NK-92 (cell line): ENCODE results near the gene PCAT6.
"Not testable (repeated sequence)": the region's sequence is repeated elsewhere in the genome, so short reads cannot be mapped to it uniquely, and the experiment has no call there.

Experiments
- DNase-seq: peaks from one replicate; lab custom pipeline; 2025; ENCODE audit not compliant: unreplicated experiment; lab: John Stamatoyannopoulos, UW

PCAT6 gene

DNA sequence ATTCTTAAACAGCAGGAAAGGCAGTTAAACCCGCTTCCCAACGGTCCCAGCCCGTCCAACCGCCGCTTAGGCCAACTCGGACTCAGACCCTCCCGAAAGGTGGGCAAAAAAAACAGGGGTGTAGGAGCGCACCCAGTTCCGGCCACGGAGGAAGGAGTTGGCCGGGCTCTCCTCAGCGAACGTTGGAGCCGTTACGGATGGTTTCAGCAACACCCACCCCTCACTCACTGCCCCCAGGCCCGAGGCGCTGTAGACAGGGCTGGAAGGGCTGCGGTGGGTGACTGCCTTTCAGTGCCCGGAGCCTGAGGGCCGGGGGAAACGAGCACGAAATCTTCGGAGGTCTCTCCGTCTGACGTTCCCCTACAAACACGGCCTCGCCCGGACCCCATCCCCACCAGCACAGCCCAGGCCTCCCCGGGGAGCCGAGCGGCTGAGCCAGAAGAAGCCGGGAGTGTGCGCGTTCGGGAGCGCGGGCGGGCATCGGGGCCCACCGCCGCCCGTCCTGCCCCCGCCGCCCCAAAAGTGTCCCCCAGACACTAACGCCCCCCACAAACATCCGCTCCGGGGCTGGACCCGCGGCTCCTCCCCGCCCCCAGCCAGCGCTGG is 3.8 kb upstream of the PCAT6 start:
- no peak for DNase-seq

- no peak for DNase-seq
These were observed 3.3 kb upstream of the PCAT6 start for GRCh38 chr1:202807451-202807925.

DNA sequence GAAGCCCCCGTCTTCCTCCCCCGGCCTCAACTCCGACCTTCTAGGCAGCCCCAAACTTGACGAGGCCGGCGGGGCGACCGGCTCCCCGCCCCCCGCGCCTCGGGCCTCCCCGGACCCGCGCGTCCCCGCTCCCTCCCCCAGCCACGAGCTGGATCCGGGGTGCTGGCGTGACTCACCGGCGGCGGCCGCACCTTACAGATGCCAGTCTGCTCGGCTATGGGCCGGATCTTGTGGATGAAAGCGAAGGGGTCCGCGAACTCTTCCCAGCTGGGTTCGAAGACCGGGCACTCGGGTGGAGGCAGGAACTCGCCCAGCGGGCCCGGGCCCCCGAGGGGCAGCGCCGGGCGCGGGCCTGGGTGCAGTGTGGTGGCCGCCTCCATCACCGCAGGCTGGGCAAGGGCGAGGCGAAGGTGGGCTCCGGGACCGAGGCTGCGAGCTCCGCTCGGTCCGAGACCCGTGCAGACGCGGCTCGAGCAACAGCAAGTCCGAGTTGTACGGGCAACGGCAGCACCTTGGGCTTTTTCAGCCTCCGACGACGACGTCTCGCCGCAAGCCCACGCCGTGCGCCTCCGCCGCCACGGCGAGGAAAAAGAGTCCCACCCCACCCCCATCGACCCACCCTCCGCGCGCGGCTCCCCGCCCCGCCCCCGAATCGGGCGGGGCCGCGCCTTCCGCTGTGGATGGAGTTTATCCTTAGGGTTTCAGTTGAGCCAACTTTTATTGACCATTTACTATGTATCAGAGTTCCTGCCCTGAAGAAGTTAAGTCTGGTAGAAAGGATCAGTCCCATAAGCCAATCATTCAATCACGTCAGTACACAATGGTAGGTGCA is 2.6 kb upstream of the PCAT6 start, which contains the start of gene KDM5B:
Gene KDM5B (minus strand): TSS at position 496 of the 832 bp plus-strand sequence. CDS start 116 bp downstream, at position 380.
- DNase-seq: no peak

DNA sequence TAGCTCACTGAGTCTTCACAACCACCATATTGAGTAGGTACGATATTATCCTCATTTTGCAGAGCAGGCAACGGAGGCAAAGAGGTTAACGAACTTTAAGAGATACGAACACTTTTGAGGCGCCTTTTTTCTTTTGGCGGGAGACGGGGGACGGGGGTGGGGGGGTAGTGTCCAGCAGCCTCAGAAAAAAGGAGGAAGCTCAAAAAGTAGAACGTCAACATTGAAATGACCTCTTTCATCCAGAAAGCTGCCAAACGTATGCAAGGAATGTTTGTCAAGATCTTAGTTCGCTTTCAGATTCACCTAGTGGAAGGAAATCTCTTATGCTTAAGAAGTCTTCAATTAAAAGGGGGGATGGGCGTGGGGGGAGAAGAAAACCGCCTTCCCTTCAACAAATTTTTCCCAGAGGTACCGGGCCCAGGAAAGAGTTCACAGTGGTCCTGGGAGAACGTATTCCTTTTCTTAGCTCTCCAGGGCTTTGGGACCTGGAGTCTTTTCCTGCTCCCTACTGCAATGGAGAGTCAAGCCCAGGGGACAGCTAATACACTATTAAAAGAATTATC is 1.1 kb upstream of the PCAT6 start:
- no peak for DNase-seq

DNA sequence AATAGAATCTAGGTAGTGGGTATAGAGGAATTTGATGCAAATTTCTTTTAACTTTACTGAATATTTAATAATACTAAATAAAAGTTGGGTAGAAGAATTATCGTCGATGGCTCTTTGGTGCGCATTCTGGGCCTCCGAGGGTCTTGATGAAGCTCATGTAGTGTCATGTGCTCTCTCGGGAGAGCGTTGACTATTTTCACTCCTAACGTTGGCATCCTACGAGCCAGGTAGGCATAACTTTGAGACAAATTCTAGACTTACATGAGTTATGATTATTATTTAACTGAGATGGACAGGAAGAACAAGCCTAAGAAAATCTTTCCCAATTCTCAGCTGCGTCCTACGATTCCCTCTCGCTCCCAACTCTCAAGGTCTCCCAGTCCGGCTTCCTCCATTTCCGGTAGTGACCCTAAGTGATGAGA is 550 bp upstream of the PCAT6 start:
- no peak for DNase-seq

- no peak for DNase-seq
These were observed 782 bp downstream of the PCAT6 start for GRCh38 chr1:202811296-202812175.

- no peak for DNase-seq
These were observed 1.6 kb downstream of the PCAT6 start for GRCh38 chr1:202812176-202813026.

GRCh38 chr1:202815120-202815519 is 4.4 kb downstream of the PCAT6 start:
- no peak for DNase-seq

- DNase-seq: no peak
These were observed 8.1 kb downstream of the PCAT6 start for GRCh38 chr1:202818819-202819218.

- DNase-seq: no peak
These were observed 10.7 kb downstream of the PCAT6 start for GRCh38 chr1:202821467-202821866.

DNA sequence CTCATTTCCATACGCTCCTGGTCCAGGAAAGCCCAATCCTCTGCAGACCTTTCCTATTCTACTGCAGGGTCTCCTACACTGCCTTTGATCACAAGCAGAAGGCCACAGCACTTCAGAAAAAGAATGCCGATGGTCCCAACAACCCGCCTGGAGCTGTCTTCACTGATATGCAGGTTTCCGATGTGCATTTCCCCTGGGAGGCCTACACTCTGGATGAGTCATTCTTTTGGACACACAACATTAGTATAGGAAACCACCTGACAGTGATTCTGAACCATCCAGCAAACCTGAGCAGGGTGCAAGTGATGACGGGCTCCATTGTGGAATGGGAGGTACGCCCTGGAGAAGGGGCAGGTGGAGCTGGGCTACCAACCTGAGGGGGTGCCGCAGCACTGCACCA is 15.0 kb downstream of the PCAT6 start:
- DNase-seq: no peak

GRCh38 chr1:202829223-202829622 is 18.5 kb downstream of the PCAT6 start:
- DNase-seq: not testable (repeated sequence)

DNA sequence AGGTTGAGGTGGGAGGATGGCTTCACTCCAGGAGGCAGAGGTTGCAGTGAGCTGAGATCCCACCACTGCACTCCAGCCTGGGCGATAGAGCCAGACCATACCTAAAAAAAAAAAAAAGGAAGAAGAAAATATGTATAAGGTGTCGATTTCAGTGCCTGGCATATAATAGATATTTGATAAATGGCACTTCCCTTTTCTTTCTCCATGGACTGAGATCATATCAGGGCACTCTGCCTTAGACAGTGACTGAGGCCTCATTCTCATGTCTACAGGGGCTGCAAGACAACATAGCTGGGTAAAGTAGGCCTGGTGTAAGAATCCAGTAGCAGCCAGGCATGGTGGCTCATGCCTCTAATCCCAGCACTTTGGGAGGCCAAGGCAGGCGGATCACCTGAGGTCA is 21.2 kb downstream of the PCAT6 start:
- no peak for DNase-seq

DNA sequence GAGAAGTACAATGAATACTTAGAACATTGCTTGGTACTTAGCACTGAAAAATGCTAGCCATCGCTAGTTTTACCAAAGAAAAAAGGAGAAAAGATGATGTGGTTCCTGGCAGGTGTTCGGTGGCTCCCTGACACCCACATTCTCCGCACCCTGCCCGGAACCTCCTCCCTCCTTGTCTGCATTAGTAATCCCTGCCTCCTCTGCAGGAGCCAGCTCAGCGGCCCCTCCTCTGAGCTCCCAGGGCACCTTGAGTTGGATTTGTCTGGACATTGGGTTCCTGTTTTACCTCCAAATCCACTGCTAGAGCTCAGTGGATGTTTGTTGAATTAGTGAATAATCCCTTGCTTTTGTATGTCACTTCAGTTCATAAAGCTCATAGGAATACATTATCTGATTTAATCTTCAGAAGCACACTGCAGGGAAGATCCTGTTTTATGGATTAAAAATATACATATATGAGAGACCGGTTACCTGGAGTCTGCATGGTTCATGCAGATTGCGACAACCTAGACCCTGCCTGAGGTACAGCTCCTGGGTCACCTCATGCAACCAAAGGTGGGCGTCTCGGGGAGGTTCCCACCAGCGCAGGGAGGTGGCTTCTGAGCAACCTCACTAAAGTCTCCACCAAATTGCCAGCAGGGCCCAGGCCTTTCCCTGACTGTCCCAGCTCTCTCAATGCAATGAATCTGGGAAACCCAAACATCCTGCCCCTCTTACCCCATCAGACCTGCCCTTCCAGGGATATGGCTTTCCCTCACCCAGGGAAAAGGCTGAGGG is 24.2 kb downstream of the PCAT6 start:
- no peak for DNase-seq

- DNase-seq: no peak
These were observed 24.9 kb downstream of the PCAT6 start for GRCh38 chr1:202835548-202836072.

DNA sequence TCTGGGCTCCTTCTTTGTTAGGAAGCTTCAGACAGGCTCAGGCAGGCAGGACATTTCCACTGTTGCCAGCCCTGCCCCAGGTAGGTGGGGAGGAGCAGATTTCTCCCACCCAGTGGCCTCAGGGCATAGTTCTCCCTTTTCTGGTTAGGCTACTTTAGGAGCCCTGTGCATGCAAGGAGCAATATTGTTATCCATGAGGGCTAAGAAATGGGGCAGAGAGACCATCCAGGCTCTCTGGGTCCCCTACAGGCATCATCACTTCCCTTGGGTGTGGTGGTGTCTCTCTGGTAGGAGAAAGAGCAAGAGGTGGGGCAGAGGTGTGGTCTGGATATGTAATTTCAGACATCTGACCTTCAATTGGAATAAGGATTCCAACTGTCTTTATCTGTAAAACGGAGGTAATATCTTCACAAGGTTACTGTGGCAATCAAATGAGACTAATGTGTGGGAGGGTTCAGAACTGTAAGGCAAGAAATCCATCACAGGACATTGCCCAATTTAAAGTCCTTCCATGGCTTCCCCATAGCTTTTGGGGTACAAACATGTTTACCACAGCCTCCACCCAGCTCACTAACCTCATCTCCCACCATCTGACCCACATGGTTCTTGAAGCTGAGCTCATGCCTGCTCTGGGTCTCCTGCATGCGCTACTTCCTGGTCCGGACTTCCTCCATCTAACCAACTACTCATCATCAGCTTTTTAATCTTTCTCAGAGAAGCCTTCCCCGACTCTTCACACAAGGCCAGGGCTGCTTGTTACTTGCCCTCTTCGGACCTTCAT is 26.1 kb downstream of the PCAT6 start:
- DNase-seq: no peak

- no peak for DNase-seq
These were observed 27.1 kb downstream of the PCAT6 start for GRCh38 chr1:202837746-202838262.

DNA sequence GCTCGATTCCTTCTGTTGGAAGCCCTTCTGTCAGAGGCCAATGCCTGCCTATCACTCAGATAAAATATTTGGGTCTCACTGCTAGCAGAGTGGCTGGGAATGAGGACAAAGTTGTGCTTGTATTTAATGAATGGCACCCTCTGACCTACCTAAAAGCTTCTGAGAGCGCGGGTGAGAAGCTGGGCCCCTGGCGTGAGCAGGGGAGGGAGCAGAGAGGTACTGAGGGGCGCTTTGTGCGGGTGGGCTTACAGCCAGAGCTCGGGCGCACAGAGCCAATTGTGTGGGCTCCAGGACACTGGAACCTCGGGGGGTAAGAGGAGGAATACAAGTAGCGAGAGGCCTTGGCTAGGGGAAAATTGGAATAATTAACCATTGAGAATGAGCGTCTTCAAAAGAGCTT is 32.3 kb downstream of the PCAT6 start:
- no peak for DNase-seq
